HG03460 (cell line): ENCODE results near the gene CDKN2D.
A peak's percentile ranks its signal among the peaks of the same experiment; 100 is the strongest.
"Not testable (repeated sequence)": the region's sequence is repeated elsewhere in the genome, so short reads cannot be mapped to it uniquely, and the experiment has no call there.

ENCODE experiments used
- ATAC-seq: cut with Tn5 transposase; IDR thresholded peaks from one replicate; pipeline ENCODE4 v1.9.1; 2021; ENCODE audit not compliant: unreplicated experiment

The CDKN2D gene

GRCh38 chr19:10582091-10582490 is 13.3 kb upstream of the CDKN2D start:
- no peak for ATAC-seq

GRCh38 chr19:10580979-10581631 is 12.3 kb upstream of the CDKN2D start:
- ATAC-seq = no peak

- ATAC-seq = no peak
Observed at GRCh38 chr19:10577951-10578350, 9.2 kb upstream of the CDKN2D start.

GRCh38 chr19:10575011-10575716 is 6.4 kb upstream of the CDKN2D start:
- no peak for ATAC-seq

- ATAC-seq = no peak
Observed at GRCh38 chr19:10574462-10574861, 5.7 kb upstream of the CDKN2D start.

- not testable (repeated sequence) for ATAC-seq
Observed at GRCh38 chr19:10573793-10574192, 5.0 kb upstream of the CDKN2D start.

DNA sequence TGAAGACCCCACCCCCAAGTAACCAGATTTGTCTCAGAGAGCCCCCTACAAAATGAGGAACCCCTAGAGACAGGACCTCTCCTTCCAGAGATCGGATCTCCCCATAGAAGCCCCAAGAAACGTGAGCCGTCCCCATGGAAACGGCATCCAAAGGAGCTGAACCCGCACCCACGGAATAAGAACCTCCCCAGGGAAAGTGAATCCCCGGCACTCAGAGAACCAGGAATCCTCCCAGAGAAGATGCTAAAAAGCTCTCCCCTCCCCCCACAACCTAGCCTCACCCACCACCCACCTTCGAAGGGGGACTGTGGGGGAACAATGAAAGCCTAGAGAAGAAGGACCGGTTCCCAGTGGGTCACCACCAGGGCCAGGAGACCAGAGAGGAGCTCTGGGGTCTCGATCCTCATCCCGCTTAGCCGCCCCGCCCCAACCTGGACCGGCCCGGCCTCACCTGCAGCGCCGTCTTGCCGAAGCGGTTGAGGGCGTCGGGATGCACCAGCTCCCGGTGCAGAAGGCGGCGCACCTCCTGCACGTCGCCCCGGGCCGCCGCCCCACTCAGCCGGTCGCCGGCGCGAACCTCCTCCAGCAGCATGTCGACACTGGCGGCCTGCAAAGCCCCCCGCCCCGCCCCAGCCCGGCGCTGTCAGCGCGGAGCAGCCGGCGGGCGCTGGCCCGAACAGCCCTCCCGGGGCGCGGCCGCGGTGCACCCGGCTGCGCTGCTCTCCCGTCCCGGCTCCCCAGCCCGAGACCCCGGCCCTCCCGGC is 535 bp downstream of the CDKN2D start:
- ATAC-seq = peak; percentile 3

GRCh38 chr19:10567656-10568055 is 1.1 kb downstream of the CDKN2D start:
- ATAC-seq = no peak

GRCh38 chr19:10566658-10567410 is 1.9 kb downstream of the CDKN2D start:
- ATAC-seq = no peak

DNA sequence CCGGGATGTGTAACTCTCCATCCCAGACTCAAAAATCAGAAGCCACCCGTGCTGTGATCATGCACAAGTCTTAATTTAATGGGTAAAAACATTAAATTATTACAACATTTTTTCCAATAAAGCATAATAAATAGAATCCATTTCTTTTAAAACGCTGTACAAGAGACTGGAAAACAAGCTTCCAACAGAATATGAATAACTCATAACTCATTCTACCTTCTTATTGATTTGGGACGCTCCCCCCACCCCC is 2.4 kb downstream of the CDKN2D start:
- no peak for ATAC-seq

DNA sequence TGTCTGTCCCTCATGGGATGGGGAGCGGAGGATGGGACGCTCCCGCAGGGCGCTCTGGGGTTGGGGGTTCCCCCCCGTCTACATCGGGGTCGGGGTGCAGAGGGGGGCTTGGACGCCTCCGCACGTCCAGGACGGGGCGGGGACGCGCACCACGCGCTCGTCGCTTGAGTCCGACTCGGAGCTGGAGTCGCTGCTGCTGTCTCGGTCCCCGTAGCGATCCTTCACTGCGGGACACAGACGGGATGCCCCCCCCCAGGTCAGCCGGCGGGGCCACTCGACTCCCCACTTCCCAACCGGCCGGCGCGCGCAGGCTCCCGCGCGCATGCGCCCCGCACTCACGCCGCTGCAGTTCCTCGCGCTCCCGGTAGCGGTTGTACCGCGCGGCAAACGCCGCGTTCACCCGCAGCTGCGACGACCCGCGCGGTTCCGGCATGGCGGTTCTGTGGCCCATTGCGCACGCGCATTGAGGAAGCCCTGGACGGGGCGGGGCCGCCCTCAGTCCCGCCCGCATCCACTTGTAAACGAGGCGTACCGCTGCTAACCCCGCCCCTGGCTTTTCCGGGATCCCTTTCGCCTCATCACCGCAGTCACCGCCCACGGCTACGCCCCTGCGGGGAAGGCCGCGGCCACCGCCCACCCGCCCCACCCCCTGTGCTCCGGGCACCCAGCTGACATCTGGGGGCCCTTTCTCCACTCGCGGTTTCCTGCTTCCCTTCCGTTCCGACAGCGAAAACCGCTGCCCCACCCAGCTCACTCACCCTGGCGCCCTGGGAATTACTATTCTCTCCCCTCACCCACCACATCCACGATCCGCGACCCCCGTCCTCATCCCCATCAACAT is 3.0 kb downstream of the CDKN2D start, which contains the start of gene KRI1:
Gene KRI1, minus strand, starts transcription at position 444 of the 841 bp plus-strand sequence. Its CDS starts 11 bp downstream, at position 433.
- peak; percentile 38 for ATAC-seq

- ATAC-seq = no peak
Observed at GRCh38 chr19:10565028-10565566, 3.7 kb downstream of the CDKN2D start.

DNA sequence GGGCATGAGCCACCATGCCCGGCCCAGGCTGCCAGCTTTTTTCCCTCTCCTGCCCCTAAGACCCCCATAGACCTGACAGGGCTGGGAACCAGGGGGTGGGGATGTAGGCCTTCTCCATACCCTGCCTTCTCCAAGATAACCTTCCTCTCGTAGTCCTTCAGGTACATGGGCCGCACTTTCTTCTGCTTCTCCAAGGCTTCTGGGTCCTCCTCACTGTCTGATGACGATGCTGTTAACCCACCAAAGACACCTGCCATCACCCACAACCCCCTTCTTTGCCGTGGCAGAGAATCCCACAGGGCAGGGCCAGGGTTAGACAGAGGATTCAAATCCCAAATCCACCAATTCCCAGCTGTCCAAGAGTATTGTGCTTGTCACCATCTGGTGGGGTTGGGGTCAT is 6.2 kb downstream of the CDKN2D start:
- no peak for ATAC-seq

- no peak for ATAC-seq
Observed at GRCh38 chr19:10560154-10560553, 8.6 kb downstream of the CDKN2D start.

- no peak for ATAC-seq
Observed at GRCh38 chr19:10557603-10558197, 11.1 kb downstream of the CDKN2D start.

GRCh38 chr19:10555610-10555973 is 13.2 kb downstream of the CDKN2D start:
- ATAC-seq = no peak

GRCh38 chr19:10554760-10555609 is 13.8 kb downstream of the CDKN2D start:
- ATAC-seq = no peak

DNA sequence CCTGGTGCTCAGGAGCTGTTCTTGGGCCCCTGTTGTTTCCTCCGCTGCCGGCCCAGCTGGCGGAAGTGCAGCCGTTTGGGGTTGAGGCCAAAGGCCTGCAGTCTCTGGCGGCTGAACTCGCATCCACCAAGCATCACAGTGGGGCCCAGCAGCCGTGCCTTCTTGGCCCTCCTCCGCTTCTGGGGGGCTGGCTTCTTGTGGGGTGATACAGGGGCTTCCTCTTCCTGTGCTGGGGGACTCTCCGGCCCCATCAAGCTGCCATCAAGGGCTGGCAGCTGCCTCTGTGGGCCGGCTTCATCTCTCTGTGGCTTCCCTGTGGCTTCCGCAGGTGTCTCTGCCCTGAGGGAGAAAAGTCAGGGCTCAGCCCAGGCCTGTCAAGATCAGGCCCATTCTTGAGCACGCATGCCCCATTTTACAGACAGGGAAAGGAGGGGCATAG is 14.8 kb downstream of the CDKN2D start:
- peak; percentile 77 for ATAC-seq

GRCh38 chr19:10553087-10553667 is 15.6 kb downstream of the CDKN2D start:
- ATAC-seq = no peak
